ENCODE results near the gene TWIST2. TPM values are rescaled to one million over a fixed set of nuclear protein-coding genes. Genes with fewer than 3 reads are reported as not detected.

The TWIST2 gene
- total RNA-seq, 1 donor = 9.4 TPM

GRCh38 chr2:238891457-238892203 is 43.7 kb downstream of the TWIST2 start:
- H3K36me3 ChIP-seq (ENCODE audit: insufficient read depth, low read length) = no peaks in the 10 kb centered on the region
- peaks cover 10% of the 10 kb centered on the region for H4K20me1 ChIP-seq (ENCODE audit: insufficient read depth, low read length)
- H3K4me1 ChIP-seq (ENCODE audit: insufficient read depth, low read length) = peaks cover 13% of the 10 kb centered on the region
- TF ChIP-seq, protein P1, sequence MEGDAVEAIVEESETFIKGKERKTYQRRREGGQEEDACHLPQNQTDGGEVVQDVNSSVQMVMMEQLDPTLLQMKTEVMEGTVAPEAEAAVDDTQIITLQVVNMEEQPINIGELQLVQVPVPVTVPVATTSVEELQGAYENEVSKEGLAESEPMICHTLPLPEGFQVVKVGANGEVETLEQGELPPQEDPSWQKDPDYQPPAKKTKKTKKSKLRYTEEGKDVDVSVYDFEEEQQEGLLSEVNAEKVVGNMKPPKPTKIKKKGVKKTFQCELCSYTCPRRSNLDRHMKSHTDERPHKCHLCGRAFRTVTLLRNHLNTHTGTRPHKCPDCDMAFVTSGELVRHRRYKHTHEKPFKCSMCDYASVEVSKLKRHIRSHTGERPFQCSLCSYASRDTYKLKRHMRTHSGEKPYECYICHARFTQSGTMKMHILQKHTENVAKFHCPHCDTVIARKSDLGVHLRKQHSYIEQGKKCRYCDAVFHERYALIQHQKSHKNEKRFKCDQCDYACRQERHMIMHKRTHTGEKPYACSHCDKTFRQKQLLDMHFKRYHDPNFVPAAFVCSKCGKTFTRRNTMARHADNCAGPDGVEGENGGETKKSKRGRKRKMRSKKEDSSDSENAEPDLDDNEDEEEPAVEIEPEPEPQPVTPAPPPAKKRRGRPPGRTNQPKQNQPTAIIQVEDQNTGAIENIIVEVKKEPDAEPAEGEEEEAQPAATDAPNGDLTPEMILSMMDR (IDR thresholded peaks at IDR 0.05; ENCODE audit: extremely low read depth, low read depth, low read length) = no peak
- H3K27me3 ChIP-seq (ENCODE audit: insufficient read depth, low read length) = no peaks in the 10 kb centered on the region
- no peak overlapping the region for H2AFZ ChIP-seq (ENCODE audit: low read length)
- H3K4me2 ChIP-seq (ENCODE audit: insufficient read depth, low read length) = no peak overlapping the region
- H3K27ac ChIP-seq (ENCODE audit: low read depth, low read length) = no peak overlapping the region
- H3K9me3 ChIP-seq (ENCODE audit: low read depth, low read length) = no peaks in the 10 kb centered on the region
- peaks cover 3% of the 10 kb centered on the region for H3K79me2 ChIP-seq (ENCODE audit: insufficient read depth, low read length)
- DNase-seq (ENCODE audit: insufficient read length, low spot score, missing footprints) = peak; percentile 52
- H3K4me3 ChIP-seq (ENCODE audit: insufficient read depth, low read length) = no peak overlapping the region

DNA sequence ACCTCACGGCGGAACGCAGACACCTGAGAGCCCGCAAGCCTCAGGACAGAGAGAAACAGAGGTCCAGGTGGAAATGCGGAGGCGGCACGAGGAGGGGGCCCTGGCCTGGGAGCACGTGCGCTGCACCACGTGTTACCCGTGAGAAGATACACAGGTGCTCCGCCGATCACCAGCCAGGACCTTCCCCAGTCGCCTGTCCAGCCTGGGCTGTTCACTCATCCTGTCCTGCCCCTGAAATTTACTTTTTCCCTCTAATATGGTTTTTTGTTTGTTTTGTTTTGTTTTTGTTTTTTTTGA is 44.3 kb downstream of the TWIST2 start:
- TF ChIP-seq, protein P1 (IDR thresholded peaks at IDR 0.05; ENCODE audit: extremely low read depth, low read depth, low read length) = no peak
- H3K4me2 ChIP-seq (ENCODE audit: insufficient read depth, low read length) = no peak overlapping the region
- H3K36me3 ChIP-seq (ENCODE audit: insufficient read depth, low read length) = no peaks in the 10 kb centered on the region
- no peak overlapping the region for H3K27ac ChIP-seq (ENCODE audit: low read depth, low read length)
- H2AFZ ChIP-seq (ENCODE audit: low read length) = no peak overlapping the region
- no peaks in the 10 kb centered on the region for H3K9me3 ChIP-seq (ENCODE audit: low read depth, low read length)
- H3K27me3 ChIP-seq (ENCODE audit: insufficient read depth, low read length) = no peaks in the 10 kb centered on the region
- H4K20me1 ChIP-seq (ENCODE audit: insufficient read depth, low read length) = peaks cover 7% of the 10 kb centered on the region
- peaks cover 3% of the 10 kb centered on the region for H3K79me2 ChIP-seq (ENCODE audit: insufficient read depth, low read length)
- DNase-seq (ENCODE audit: insufficient read length, low spot score, missing footprints) = peak; percentile 34
- no peak overlapping the region for H3K4me3 ChIP-seq (ENCODE audit: insufficient read depth, low read length)
- peaks cover 13% of the 10 kb centered on the region for H3K4me1 ChIP-seq (ENCODE audit: insufficient read depth, low read length)

DNA sequence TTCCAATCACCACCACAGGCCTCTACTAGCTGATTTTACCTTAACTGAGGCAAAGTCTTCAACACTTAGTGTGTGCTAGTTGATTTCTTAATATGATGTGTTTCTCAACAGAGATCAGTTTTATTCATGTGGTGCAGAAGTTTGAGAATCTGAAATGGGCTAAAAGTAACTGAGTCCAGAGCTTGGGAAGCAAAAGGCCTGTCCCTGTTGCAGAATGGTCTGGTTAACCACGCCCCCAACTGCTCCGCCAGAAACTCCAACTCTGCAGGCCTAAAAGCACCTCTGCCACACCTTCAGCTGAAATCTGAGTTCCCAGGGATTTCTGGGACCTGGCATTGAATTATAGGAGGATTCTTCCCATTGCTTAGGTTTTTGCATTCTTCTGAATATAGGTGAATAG is 44.9 kb downstream of the TWIST2 start:
- no peak overlapping the region for H3K27ac ChIP-seq (ENCODE audit: low read depth, low read length)
- H3K79me2 ChIP-seq (ENCODE audit: insufficient read depth, low read length) = peaks cover 3% of the 10 kb centered on the region
- no peak overlapping the region for H3K4me3 ChIP-seq (ENCODE audit: insufficient read depth, low read length)
- no peaks in the 10 kb centered on the region for H3K36me3 ChIP-seq (ENCODE audit: insufficient read depth, low read length)
- H3K4me1 ChIP-seq (ENCODE audit: insufficient read depth, low read length) = peaks cover 13% of the 10 kb centered on the region
- TF ChIP-seq, protein P1 (IDR thresholded peaks at IDR 0.05; ENCODE audit: extremely low read depth, low read depth, low read length) = no peak
- no peak overlapping the region for H3K4me2 ChIP-seq (ENCODE audit: insufficient read depth, low read length)
- no peaks in the 10 kb centered on the region for H3K27me3 ChIP-seq (ENCODE audit: insufficient read depth, low read length)
- no peak overlapping the region for H2AFZ ChIP-seq (ENCODE audit: low read length)
- peak; percentile 17 for DNase-seq (ENCODE audit: insufficient read length, low spot score, missing footprints)
- H3K9me3 ChIP-seq (ENCODE audit: low read depth, low read length) = no peaks in the 10 kb centered on the region
- peaks cover 7% of the 10 kb centered on the region for H4K20me1 ChIP-seq (ENCODE audit: insufficient read depth, low read length)

DNA sequence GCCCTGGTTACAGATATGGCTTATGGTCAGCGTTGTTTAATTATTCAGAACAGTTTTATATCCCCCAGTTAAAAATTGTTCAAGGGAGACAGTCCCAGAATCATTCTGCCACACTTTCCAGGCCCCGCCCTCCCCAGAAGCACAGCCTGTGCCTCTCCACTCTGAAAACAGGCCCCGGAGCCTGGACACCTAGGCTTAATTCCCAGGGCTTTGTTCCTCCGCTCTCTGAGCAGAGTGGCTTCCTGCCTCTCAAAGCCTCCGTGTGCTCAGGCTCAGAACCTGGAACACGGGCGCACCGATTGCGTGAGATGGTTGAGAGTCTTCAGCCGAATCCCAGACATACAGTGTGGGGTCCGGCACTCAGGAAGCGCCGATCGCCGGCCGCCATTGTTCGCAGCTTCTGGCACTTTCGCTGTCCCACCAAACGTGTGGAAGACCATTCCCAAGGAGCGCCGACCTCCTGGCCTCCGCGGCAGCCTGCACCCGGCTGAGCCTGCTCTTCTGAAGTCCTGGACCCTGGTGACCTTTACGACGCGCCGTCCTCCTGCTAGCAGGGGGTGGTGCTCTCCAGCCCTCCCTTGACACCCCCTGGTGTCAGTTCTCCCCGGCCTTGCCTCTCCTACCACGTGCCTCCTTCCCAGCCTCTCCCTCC is 45.6 kb downstream of the TWIST2 start:
- Histone ChIP-seq H3K36me3 (ENCODE audit: insufficient read depth, low read length) (no peaks in the 10 kb centered on the region), H3K27ac (ENCODE audit: low read depth, low read length) (no peak overlapping the region), H3K27me3 (ENCODE audit: insufficient read depth, low read length) (no peaks in the 10 kb centered on the region), H3K79me2 (ENCODE audit: insufficient read depth, low read length) (peaks cover 3% of the 10 kb centered on the region), H3K4me3 (ENCODE audit: insufficient read depth, low read length) (no peak overlapping the region), H3K4me2 (ENCODE audit: insufficient read depth, low read length) (no peak overlapping the region), H4K20me1 (ENCODE audit: insufficient read depth, low read length) (peaks cover 7% of the 10 kb centered on the region), H3K9me3 (ENCODE audit: low read depth, low read length) (no peaks in the 10 kb centered on the region), H3K4me1 (ENCODE audit: insufficient read depth, low read length) (peaks cover 13% of the 10 kb centered on the region), H2AFZ (ENCODE audit: low read length) (no peak overlapping the region)
- TF ChIP-seq, protein P1 (IDR thresholded peaks at IDR 0.05; ENCODE audit: extremely low read depth, low read depth, low read length) = no peak
- peak; percentile 11 for DNase-seq (ENCODE audit: insufficient read length, low spot score, missing footprints)
